GM19240 (cell line): ENCODE data around the gene WDR41.

Experiments
- DNase-seq: peaks from one replicate; pipeline ENCODE4 v3.0.0; 2011; ENCODE audit warnings: low spot score; ENCODE audit not compliant: insufficient read length

WDR41 gene

DNA sequence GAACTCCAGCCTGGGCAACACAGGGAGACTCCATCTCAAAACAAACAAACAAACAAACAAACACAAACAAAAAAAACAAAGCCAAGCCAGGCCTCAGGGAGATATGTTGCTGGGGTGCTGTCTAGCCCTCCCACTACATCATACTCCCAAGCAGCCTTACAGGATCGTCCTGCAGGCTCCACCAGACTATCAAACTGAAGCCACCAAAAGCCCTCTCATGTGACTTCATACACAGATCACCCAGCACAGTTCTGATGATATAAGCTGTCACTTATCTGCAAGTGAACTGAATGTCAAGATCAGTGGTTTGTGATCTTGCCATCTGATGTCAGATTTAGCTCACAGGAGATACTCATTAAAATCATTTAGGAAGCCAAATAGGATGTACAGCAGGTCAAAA lies 43.3 kb downstream of the WDR41 start:
- DNase-seq: no peak

DNA sequence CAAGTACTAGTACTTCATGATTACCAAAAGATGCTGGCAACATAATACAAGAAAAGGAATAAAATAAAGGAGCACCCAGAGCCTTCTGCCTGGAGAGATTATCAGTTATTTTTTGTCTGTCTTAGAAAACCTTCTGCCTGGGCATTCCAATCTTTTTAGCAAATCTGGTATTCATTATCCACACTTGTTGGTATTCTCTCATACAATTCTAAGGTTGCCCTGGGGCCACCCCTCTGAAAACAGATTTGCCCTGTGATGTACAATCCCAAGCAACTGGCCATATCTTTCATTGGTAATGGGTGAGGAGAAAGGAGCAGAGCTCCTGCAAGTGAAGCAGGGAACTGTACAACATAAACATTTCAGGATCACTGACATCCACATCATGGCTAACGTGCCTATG lies 47.8 kb downstream of the WDR41 start:
- DNase-seq: no peak

DNA sequence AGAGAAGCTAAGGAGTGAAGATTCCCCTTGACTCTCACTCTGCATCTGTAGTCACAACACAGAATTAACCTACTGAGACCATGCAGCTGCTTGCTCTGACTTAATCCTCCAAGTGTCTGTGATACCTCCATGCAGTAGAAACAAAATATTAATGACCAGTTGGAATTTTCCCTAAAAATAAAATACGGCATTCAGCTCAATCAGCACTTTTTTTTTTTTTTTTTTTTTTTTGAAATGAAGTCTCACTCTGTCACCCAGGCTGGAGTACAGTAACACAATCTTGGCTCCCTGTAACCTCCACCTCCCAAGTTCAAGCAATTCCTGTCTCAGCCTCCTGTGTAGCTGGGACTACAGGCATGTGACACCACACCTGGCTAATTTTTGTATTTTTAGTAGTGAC lies 48.4 kb downstream of the WDR41 start:
- no peak for DNase-seq

DNA sequence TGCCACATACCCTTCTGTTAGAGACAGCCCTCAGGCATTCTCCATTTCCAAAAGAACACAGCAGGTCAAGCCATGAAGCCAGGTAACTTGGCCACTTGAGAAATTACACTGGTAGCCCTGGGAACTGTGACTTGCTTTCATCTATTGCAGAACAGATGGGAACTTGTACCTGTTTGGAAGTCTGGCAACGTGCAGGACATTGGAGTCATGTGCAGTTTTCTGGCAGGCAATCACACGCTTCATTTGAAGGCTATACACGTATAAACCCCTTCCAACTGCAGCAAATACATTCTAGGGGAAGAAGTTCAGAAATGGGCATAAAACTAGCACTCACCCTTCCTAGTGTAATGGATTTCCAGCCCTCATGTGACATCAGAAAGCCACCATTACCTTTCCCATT lies 54.0 kb downstream of the WDR41 start:
- DNase-seq: no peak

- no peak for DNase-seq
Observed at GRCh38 chr5:77437194-77437593, 54.9 kb downstream of the WDR41 start.

DNA sequence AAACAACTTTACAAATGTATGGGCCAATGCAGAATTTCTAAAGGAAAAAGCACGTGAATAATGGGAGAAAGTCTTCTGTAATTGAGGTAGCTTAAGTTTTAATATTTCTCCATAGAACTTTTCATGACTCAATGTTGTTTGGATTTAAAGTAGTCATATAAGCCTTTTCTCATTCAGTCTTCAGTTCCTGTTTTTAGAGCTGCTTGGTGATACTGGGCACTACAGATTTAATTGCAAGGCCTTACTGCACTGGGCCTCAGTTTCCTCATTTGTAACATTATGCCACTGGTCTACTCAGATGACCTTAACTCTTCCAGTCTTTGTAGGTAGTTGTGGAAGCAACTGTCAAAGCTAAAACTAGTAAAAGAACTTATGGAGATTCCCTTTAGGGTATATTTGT lies 60.4 kb downstream of the WDR41 start:
- DNase-seq: no peak

DNA sequence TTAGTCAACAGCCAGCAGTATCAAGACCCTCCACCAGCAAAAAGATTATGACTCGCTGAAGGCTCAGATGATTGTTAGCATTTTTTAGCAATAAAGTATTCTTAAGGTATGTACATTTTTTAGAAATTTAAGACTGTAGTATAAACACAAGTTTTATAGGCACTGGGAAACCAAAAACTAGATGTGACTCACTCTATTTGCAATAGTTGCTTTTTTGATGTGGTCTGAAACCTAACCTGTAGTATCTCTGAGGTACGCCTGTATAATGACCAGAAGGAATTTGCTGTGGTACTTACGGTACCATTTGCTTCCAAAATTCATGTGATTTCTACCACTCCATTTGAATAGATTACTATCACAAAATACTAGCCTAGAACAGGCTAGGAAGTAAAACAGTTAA lies 60.8 kb downstream of the WDR41 start:
- DNase-seq: no peak

- DNase-seq: no peak
Observed at GRCh38 chr5:77430726-77431125, 61.4 kb downstream of the WDR41 start.

- no peak for DNase-seq
Observed at GRCh38 chr5:77428526-77428925, 63.6 kb downstream of the WDR41 start.

DNA sequence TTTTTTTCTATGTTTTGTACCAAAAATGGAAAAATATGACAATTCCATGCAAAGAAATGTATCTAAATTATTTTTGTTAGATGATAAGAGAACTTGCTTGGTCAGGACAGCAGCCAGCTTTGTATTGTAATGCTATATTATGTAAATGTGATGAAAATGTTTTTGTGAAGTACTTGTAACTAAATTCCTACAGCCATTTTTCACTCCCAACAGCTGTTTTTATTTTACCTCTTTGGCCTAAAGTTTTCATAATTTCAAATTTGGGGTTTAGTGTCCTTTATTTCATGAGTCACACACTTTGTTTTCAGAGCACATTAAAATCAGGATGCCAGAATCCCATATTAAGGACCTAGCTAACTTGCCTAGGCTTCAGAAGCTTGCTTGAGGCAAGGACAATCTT lies 64.1 kb downstream of the WDR41 start:
- DNase-seq: no peak

DNA sequence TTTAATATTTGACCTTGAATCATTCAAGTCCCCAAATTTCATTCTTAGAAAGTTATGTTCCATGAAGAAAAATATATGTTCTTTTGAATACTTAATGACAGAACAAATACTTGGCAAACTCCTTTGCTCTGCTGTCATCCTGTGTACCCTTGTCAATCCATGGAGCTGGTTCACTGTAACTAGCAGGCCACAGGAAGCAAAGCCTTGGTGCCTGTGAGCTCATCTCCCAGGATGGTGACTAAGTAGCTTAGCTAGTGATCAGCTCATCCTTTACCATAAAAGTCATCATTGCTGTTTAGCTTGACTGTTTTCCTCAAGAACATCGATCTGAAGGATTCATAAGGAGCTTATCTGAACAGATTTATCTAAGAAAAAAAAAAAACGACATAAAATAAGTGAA lies 65.4 kb downstream of the WDR41 start:
- no peak for DNase-seq

GRCh38 chr5:77425998-77426659 lies 66.0 kb downstream of the WDR41 start:
- no peak for DNase-seq

- DNase-seq: no peak
Observed at GRCh38 chr5:77425420-77425819, 66.7 kb downstream of the WDR41 start.

DNA sequence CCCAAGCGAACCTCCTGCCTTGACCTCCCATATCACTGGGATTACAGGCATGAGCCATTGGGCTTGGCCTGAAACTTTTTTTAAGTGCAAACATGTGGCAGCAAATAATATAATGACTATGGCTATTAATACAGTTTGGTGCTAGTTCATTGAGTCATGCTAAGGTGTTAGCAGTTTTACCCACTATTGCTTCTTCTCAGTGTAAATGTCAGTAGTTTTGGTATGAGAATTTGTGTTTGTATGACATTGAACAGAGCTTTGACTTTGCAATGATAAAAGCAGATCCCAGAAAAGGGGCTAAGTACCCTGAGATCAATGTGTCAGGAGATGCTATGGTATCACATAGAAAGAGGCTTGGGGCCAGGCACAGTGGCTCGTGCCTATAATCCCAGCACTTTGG lies 67.2 kb downstream of the WDR41 start:
- no peak for DNase-seq

- DNase-seq: no peak
Observed at GRCh38 chr5:77423022-77423750, 68.9 kb downstream of the WDR41 start.

DNA sequence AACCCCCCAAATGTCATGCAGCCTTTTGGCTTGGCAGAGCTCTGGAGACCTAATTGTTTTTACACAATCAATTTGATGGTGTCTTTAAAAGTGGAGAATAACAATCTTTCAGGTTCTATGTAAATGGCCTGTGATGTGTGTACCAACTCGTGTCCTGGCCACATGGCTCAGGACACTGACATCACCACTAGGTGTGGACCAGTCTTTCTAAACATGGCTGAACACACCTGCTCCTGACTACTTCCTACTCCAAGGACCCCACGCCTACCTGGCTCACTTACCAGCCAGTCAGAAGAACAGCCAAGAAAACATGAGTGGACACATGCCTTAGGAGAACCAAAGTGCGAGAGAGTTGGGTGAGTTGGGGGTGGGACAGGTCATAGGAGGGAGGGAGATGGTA lies 71.2 kb downstream of the WDR41 start:
- no peak for DNase-seq

DNA sequence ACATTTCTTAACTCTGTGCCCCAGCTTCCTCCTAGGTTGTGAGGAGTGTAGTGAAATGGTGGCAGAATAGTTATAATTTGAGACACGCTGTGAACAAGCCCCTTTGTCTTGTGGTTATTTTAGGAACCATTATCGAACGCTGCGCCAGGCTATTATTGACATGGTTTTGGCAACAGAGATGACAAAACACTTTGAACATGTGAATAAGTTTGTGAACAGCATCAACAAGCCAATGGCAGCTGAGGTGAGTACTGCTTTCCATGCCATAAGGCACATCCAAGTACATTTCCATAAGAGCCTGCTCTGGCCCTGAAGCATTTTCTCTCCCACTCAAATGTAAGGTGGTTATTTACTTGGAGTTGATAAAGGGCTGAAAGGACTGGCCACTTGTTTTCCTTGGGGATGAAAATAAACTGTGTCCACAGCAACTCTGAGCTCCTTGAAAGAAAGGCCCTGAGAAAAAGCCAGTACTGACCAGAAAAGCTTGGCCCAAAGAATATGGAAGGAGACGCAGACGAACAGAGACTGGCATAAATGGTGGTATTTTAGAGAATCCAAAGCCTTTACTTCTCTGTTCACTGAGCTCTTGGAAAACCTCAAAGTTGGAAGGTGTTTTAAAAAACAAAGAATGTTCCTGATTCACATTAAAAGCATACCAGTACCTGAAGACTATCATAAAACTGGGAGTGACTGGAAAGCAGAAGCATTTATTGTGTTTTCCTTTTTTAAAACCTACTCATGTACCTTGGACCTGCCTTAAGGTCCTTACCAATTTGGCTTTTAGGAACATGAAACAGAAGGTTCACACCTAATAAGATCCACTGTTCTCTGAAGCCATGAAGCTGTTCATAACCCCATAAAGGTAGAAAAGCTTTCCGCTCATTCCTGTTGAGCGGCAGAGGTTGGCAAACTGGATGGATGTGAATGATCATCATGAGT lies 72.2 kb downstream of the WDR41 start:
- no peak for DNase-seq

GRCh38 chr5:77418601-77419581 lies 73.2 kb downstream of the WDR41 start:
- no peak for DNase-seq

GRCh38 chr5:77418162-77418561 lies 74.0 kb downstream of the WDR41 start:
- no peak for DNase-seq

- no peak for DNase-seq
Observed at GRCh38 chr5:77413049-77413448, 79.1 kb downstream of the WDR41 start.
